Measurements from ENCODE around the gene CD2.

GRCh38 chr1:116794371-116794770 is 40.1 kb downstream of the CD2 start:
- TF ChIP-seq POLR2A (IDR thresholded peaks at IDR 0.05; ENCODE audit: low read length) (no peak), GATA1 (IDR thresholded peaks at IDR 0.05; ENCODE audit: low read depth, low read length) (no peak)

Measured in erythroblast (primary cell).